Iris pigment epithelial cell (primary cell): ENCODE data around the gene PRH1.

Source experiments
- DNase-seq: peaks from one replicate; pipeline ENCODE4 v3.0.0-alpha.2; 2011; ENCODE audit warnings: low read depth

PRH1 gene

DNA sequence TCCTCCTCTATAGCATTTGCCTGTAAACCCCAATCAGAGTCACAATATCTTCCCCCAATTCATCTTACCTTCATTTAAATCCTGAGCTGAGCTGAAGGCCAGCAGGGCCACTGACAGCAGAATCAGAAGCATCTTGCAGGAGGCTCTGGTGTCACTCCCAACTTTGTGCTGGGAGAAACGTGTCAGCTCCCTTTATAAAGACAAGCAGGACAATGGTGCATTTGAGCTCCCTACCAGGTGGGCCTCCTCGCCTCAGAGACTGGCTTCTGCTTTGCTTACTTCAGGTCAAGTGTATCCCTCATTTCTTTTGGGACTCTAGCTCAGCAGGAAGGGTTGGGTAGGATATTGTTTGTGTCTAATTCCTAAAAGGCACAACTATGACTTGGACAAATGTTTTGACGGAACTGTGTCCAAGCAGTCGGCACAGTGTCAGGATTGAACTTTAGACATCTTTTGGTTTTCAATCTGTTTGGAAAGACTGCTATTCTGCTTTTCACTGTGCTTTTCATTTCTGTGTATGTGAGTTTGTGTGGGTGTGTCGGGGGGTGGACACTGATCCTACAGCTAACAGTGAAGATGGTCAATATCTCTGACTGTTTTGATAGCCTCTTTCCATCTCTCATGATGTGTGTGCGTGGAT, at the start of gene PRH1:
TSS of gene PRH1 (minus strand) at position 170 of the 640 bp plus-strand sequence. CDS start at position 132, 38 bp downstream.
- no peak for DNase-seq

DNA sequence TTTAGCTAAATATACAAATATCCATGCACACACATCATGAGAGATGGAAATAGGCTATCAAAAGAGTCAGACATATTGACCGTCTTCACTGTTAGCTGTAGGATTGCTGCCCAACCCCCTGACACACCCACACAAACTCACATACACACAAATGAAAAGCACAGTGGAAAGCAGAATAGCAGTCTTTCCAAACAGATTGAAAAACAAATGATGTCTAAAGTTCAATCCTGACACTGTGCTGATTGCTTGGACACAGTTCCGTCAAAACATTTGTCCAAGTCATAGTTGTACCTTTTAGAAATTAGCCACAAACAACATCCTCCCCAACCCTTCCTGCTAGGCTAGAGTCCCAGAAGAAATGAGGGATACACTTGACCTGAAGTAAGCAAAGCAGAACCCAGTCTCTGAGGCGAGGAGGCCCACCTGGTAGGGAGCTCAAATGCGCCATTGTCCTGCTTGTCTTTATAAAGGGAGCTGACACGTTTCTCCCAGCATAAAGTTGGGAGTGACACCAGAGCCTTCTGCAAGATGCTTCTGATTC, 44.8 kb upstream of the PRH1 start, which contains the start of gene PRH2:
TSS of gene PRH2 (plus strand) at position 491 of the 541 bp plus-strand sequence. CDS start at position 529, 38 bp downstream.
- DNase-seq: no peak

DNA sequence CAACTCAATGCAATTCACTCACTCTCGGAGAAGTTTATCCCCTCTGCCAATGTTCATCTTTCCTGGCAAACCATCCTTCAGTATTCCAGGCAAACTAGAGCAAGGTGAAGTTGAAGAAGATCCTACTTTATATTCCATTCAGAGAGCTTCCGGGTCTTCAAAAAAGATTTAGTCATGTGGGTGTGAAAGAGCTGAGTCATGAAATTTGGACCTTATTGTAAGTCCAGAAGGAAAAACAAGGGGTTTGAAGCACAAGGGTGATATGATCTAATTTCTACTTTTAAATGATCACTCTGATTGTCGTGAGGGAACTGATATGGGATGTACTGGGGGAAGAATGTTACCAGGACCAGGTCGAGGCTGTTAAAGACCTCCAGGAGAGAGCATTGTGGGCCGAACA, 42.2 kb upstream of the PRH1 start:
- DNase-seq: no peak

DNA sequence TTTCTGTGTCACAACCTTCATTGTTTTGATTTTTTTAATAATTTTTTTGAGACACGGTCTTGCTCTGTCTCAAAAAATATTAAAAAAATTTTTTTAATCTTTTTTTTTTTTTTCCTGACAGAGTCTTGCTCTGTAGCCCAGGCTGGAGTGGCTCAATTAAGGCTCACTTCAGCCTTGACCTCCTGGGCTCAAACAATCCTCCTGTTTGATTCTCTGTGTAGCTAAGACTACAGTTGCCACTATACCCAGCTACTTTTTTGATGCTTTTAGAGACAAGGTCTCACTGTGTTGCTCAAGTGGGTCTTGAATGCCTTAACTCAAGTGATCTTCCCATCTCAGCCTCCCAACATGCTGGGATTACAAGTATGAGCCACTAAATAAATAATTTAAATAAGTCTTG, 35.8 kb upstream of the PRH1 start:
- no peak for DNase-seq

DNA sequence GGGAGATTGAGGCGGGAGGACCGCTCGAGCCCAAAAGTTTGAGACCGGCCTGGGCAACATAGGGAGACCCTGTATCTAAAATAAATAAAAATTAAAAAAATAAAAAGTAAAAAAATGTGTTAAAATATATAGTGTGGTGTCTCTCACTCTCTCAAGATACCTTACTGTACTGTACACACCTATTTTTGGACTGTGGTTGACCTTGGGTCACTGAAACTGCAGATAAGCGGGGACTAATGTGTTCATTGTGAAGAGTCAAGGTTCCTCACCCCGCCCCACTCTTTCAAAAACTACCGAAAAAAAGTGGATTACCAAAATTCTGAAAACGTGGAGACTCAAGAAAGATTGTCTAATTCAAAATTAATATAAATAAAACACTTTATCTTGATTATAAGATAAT, 26.3 kb upstream of the PRH1 start:
- no peak for DNase-seq

DNA sequence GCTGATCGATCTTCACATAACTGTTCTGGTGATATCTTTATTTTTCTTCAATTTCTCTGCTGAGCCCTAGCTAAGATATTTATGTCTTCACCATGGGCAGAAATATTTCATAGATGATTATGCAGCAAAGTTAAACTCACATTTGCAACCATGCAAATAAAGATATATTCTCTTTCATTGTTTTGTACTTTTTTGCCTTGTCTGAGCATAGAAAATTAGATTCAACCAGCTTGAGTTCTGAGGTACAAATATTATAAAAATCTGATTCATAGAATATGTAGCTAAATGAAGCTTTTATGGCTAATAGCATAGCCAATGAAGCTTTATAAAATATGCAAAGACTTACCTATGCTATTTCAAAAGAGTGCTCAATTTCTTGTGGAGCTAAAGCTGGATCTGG, 25.4 kb upstream of the PRH1 start, which contains the start of gene TAS2R13:
TSS of gene TAS2R13 (minus strand) at position 101 of the 400 bp plus-strand sequence. CDS start 264 bp downstream, outside the sequence.
- DNase-seq: no peak

DNA sequence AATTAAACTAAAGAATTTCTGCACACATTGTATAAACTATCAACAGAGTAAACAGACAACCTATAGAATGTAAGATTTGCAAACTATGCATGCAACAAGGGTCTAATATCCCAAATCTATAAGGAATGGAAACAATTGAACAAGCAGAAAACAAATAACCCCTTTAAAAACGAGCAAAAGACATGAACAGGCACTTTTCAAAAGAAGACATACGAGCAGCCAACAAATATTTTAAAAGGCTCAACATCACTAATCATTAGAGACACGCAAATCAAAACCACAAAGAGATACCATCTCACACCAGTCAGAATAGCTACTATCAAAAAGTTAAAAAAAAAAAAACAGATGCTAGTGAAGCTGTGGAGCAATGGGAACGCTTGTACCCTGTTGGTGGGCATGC, 20.6 kb upstream of the PRH1 start:
- no peak for DNase-seq

DNA sequence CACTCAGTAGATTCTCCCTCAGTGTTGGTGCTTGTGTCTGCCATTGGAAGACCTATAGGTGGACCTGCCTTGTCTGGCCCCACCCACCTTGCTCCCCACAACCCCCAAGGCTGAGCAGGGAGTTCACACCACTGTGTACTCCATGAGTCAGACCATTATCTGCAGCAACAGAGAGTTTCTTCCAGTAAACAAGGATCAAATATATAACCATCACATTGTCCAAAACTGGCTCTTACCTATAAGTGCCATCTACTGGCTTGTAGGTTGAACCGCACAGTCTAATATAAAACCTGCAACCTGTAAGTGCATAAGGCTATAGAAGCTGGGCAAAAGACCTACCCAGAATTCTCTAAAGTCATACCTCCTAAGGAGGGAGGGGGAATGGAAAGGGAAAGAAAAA, 17.4 kb upstream of the PRH1 start:
- peak; percentile 34 for DNase-seq

DNA sequence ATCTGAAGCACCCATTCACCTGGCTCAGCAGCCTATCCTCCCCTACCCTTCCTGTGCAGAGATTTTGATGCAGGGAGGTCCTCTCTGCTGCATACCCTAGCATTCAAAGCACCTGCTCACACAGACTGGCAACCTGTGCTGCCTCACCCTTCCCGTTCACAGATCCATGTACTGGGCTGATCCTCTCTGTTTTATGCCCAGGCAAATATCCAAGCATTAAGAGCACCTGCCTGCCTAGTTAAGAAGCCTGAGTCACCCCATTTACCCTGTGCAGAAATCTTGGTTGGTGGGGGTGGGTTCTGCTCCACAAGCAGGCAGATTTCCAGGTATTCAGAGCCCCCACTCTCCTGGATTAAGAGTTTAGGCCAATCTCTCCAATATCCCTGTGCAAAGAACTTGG, 16.9 kb upstream of the PRH1 start:
- no peak for DNase-seq

DNA sequence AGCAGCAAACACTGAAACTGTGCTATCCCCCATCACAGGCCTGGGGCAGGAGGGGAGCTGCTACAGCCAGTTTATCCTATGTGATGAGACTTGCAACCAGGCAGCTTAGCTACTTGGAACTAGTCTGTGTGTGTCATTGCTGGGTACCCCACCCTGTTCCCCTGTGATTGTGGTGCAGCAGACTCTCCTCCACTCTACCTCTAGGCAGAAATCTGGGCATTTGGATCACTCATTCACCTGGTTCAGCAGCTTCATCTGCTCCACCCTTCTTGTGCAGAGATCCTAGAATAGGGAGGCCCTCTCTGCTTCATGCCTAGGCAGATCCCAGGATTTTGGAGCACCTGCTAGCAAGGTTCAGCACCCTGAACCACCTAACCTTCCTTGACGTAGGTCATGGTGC, 16.5 kb upstream of the PRH1 start:
- no peak for DNase-seq

DNA sequence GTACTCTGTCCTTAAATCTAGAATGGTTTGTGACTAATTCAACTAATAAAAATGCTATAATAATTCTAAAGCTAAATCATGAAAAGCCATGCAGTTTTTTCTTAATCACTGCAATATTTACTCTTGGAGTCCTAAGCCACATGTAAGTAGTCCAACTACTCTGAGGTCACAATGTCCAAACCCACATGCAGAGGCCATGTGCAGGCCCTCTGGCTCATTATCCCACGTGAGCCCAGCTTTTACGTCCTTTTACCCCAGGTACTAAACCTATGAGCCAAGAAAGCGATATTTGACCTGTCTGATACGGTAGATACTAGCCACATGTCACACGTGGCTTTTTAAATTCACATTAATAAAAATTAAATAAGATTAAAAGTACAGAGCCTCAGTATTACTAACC, 12.8 kb upstream of the PRH1 start:
- DNase-seq: no peak

DNA sequence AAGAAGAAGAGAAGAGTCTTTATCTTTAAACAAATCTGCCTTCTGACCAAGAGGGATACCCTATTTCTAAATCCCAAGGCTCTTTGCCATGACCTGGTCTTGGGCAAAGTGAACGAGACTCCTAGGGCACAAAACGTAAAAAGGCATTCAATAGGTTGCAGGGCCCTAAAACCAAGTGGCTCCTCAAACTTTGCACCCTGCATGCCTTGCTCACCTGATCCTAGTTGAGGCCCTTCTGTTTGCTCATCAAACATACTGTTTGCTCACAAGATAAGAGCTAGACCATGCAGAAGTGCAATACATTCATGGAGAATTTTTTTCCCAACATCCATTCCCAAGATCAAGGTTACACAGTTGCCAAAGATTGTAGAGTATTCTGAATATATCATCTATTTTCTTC, 7.9 kb upstream of the PRH1 start:
- DNase-seq: no peak

DNA sequence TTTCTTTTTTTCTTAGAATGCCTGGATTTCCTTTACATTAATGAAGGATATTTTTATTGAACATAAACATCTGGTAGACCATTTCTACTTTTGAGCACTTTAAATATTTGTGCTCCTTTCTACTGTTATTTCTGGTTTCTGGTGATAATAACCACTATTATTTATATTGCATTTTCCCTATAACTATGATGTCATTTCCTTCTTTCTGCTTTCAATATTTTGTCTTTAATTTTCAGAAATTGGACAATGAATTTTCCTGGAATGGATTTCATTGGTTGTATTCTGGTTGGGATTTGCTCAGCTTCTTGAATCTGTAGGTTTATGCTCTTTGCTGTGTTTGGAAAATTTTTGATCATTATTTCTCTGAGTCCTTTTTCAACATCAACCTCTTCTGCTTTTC, 5.2 kb upstream of the PRH1 start:
- no peak for DNase-seq

DNA sequence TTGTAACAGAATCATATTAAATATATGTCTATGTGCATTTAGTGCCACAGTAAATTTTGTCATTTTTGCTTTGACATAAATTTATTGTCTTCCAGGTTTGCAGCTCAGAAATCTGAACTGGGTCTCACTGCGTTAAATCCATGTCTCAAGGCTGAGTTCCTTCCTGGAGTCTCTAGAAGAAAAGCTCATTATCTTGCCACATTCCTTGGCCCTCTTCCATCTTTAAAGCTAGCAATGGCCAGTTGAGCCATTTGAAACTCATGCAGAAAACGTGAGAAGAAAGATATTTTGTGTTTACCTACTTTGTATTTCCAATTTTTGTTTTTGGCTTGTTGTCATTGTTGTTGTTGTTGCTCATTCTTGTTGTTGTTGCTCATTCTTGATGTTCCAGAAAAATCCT, 10.7 kb downstream of the PRH1 start:
- DNase-seq: peak; percentile 59

DNA sequence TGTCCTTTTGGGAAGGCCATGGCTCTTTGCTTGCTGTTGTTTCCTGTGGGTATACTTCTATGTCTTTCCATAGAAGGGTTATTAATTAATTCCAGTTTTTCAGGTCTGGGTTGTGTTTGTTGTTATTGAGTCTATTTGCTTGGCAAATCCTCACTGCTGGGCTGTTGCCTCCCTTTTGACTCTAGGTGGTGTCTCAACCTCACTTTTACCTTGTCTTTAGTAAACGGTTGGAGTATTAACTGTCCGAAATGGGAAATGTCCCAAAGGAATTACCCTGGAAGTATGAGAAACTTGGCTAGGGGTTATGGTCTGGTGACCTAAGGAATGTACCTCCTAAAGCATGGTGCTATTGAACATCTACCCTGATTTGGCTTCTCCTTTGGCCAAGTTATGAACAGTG, 16.7 kb downstream of the PRH1 start:
- no peak for DNase-seq

DNA sequence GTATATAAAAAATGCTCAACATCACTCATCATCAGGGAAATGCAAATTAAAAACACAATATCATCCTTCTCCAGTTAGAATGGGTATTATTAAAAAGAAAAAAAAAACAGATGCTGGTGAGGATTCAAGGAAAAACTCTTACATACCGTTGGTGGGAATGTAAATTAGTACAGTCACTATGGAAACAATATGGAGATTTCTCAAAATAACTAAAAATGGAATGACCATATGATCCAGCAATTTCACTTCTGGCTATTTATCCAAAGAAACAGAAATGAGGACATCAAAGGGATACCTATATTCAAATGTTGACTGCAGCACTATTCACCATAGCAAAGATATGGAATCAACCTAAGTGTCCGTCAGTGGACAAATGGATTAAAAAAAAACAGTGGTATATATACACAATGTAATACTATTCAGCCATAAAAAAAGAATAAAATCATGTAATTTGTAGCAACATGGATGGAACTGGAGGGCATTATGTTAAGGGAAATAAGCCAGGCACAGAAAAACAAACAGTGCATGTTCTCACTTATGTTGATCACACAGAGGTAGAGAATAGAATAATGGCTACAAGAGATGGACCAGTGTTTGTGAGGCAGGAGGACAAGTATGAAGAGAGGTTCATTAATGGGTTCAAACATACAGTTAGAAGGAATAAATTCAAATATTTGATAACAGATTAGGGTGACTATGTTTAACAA, 20.4 kb downstream of the PRH1 start:
- no peak for DNase-seq

DNA sequence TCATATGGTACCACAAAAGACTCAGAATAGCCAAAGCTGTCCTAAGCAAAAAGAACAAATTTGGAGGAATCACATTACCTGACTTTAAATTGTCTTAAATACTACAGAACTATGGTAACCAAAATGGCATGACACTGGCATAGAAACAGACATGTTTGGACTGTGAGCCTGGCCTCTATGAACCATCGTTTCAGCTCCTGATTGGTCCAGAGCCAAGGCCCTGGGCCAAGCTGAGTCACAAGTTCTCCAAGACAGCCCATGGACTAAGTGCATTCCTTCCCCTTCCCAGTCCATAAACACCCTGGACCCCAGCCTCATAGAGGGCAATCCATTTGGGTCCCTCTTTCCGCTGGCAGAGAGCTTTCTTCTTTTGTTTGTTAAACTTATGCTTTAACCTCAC, 22.7 kb downstream of the PRH1 start:
- DNase-seq: no peak

DNA sequence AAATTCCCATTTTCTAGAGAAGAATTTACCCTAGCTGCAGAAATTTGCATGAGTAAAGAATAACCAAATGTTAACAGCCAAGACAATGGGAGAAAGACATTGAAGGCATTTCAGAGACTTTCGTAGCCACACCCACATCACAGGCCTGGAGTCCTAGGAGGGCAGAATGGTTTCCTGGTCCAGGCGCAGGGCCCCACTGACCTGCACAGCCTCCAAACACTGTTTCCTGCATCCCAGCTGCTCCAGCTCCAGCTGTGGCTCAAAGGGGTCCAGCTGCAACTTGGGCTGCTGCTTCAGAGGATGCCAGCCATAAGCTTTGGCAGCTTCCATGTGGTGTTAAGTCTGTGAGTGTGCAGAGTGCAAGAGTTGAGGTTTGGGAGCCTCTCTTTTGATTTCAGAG, 28.2 kb downstream of the PRH1 start:
- DNase-seq: no peak

DNA sequence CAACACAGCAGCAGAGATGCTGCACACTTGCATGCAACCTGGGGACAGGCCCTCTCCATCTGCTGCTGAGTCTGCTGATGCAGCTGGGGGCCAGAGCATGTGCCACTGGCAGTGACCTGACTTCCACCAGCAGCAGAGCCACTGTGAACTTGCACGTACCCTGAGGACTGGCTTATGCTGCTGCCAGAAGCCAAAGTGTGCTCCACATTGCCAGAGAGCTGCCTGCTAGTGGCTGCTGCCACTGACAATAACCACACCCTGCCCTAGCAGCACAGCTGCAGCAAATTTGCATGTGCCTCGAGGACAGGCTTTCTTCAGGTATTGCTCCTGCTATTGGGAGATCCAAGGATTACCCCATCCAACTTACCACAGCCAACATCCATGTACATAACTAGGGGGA, 30.3 kb downstream of the PRH1 start:
- DNase-seq: no peak

DNA sequence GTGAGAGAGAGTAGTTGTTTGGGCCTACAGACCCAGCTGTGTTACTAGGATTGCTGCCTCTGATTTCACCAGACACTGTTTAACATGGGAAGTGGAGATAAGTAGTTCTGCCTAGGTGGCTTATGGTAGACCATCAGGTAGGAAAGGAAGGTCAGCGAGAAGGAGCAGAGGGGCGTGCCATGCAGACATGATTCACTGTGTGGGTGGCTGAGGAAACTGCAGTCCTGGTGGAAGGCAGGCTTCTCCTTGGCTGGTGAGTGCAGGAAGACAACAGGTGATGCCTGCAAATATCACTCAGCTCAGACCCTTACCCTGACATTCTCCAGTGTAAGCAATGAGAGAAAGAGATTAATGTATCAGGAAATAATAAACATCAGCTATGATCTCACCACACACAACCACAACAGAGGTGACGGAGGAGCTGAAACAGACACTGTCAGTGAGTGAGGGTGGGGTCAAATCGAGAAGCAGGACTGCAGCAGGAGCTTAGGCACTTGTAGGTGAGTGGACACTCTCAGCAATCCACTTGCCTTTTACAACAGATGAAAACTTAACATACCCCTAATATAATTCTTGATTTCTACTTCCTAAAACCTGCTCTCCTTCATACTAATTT, 32.7 kb downstream of the PRH1 start:
- DNase-seq: no peak

DNA sequence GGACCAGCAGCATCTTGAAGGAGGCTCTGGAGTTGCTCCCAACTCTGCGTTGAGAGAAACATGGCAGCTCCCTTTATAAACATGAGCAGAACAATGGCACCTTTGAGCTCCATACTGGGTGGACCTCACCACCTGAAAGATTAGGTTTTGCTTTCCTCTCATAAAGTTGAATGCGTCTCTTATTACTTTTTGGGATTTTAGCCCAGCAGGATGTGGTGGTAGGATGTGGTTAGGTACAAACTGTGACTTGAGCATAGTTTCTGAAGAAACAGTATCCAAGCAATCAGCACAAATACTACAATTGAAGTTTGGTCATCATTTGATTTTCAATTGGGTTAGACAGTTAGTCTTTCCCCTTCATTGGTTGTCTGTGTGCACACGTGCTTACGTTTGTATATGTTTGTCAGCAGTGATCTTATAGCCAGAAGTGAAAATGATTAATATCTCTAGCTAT, 34.6 kb downstream of the PRH1 start, which contains the start of gene PRR4:
TSS of gene PRR4 (minus strand) at position 51 of the 454 bp plus-strand sequence. CDS start at position 13, 38 bp downstream.
- no peak for DNase-seq

DNA sequence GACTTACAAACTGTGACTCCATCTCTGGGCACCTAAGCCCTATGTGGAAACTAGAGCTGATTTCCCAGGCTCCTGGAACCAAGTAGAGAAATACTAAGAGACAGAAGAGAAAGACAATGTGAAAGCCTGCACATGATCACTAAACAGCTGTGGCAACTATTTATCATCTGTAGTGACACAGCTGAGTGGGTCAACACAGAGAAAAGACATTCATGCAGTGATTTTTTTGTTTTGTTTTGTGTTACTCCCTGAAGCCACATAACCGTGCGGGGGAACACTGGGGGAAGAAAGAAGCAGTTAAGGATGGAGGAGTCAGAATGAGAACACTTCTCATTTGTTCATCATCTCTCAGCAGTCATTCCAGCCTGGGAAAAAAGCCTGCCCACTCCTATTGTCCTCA, 36.3 kb downstream of the PRH1 start:
- no peak for DNase-seq

DNA sequence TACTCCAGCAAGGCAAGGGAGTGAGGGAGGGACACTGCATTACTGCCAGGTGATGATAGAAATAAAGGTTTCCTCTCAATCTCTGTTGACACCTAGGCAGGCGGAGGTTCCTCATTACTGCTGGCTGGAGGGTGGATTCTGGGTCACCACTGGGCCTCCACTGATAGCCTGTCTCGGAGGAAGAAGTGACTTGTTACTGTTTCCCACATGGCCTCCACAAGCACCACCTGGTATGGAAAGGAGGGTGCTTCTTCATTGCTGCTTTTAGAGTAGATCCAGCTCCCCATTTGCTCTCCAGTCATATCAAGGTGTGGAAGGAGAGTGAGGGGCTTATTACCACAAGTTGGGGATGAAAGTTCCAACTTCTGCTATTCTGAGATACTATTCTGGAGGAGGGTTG, 41.2 kb downstream of the PRH1 start:
- DNase-seq: no peak
